PC-3 (cell line): ENCODE data around the gene ENOSF1. TPM values are rescaled to one million over a fixed set of nuclear protein-coding genes. Genes with fewer than 3 reads are reported as not detected.
A peak's percentile ranks its signal among the peaks of the same experiment; 100 is the strongest.

Experiments used
- ATAC-seq: fragments of 200-7000 bp; cut with Tn5 transposase; 2 replicates; pipeline ENCODE4 v1.9.1; 2020; ENCODE audit warnings: mild to moderate bottlenecking, moderate library complexity
- BruUV-seq: library from RNA; stranded (reverse); fragments of 400-500 nt; replicated peaks from 2 replicates; lab custom pipeline; 2021; lab: Mats Ljungman, UMichigan
- CTCF ChIA-PET: fragments of 300-600 bp; sonication (Branson Sonifier 250); formaldehyde crosslinking; loops from one replicate; lab custom pipeline; 2022; ENCODE audit warnings: antibody characterized with exemption; lab: Charles Lee
- POLR2A ChIA-PET: fragments of 300-600 bp; sonication (Branson Sonifier 250); formaldehyde crosslinking; loops from one replicate; lab custom pipeline; 2022; ENCODE audit warnings: antibody characterized with exemption; ENCODE audit not compliant: unreplicated experiment; lab: Charles Lee
- DNase-seq: peaks from one replicate; pipeline ENCODE4 v3.0.0-alpha.2; 2015
- H2AFZ ChIP-seq: fragments of 300-600 bp; sonication (generic); 2 replicates; pipeline ENCODE4 v1.6.0; 2016; ENCODE audit warnings: antibody characterized with exemption, low read length
- H3F3A ChIP-seq: fragments of 300-600 bp; sonication (generic); one replicate; pipeline ENCODE4 v1.6.0; 2017; ENCODE audit warnings: antibody characterized with exemption, low read length, control low read depth, mild to moderate bottlenecking; ENCODE audit not compliant: unreplicated experiment
- H3K27ac ChIP-seq: fragments of 300-600 bp; sonication (generic); 2 replicates; pipeline ENCODE4 v1.5.1; 2016; ENCODE audit warnings: mild to moderate bottlenecking, low read length
- H3K27me3 ChIP-seq: fragments of 300-600 bp; sonication (generic); 2 replicates; pipeline ENCODE4 v1.6.1; 2016; ENCODE audit warnings: low read length, mixed read lengths
- H3K36me3 ChIP-seq: fragments of 300-600 bp; sonication (generic); 2 replicates; pipeline ENCODE4 v1.6.1; 2016; ENCODE audit warnings: low read depth, mixed run types, low read length, mixed read lengths
- H3K4me1 ChIP-seq: fragments of 300-600 bp; sonication (generic); 2 replicates; pipeline ENCODE4 v1.5.1; 2016; ENCODE audit warnings: low read length; ENCODE audit not compliant: insufficient read depth
- H3K4me2 ChIP-seq: fragments of 300-600 bp; sonication (generic); 2 replicates; pipeline ENCODE4 v1.6.0; 2016; ENCODE audit warnings: low read length
- H3K4me3 ChIP-seq: fragments of 300-600 bp; sonication (generic); 2 replicates; pipeline ENCODE4 v1.5.1; 2016; ENCODE audit warnings: mild to moderate bottlenecking, low read length, mixed read lengths
- H3K79me2 ChIP-seq: fragments of 300-600 bp; sonication (generic); 2 replicates; pipeline ENCODE4 v1.6.1; 2017; ENCODE audit warnings: low read length, mixed read lengths
- H3K9ac ChIP-seq: fragments of 300-600 bp; sonication (generic); 2 replicates; pipeline ENCODE4 v1.6.0; 2016; ENCODE audit warnings: mild to moderate bottlenecking, low read length
- H3K9me2 ChIP-seq: fragments of 300-600 bp; sonication (generic); replicated peaks from 2 replicates; pipeline ENCODE4 v1.6.1; 2016; ENCODE audit warnings: mixed run types, low read length, mixed read lengths
- H3K9me3 ChIP-seq: fragments of 300-600 bp; sonication (generic); 2 replicates; pipeline ENCODE4 v1.6.1; 2016; ENCODE audit warnings: low read length, mixed read lengths
- H4K20me1 ChIP-seq: fragments of 300-600 bp; sonication (generic); 2 replicates; pipeline ENCODE4 v1.6.1; 2016; ENCODE audit warnings: low read length, mixed read lengths
- CTCF ChIP-seq: fragments of 300-600 bp; sonication (generic); conservative IDR thresholded peaks from 2 replicates; pipeline ENCODE4 v1.5.1; 2017; ENCODE audit warnings: antibody characterized with exemption, low read depth, mild to moderate bottlenecking, low read length
- EZH2 ChIP-seq: fragments of 300-600 bp; sonication (generic); IDR thresholded peaks from one replicate; pipeline ENCODE4 v1.6.1; 2017; ENCODE audit warnings: antibody characterized with exemption, mild to moderate bottlenecking, low read length; ENCODE audit not compliant: unreplicated experiment
- EZH2phosphoT487 ChIP-seq: fragments of 300-600 bp; sonication (generic); IDR thresholded peaks from 2 replicates; pipeline ENCODE4 v1.6.1; 2018; ENCODE audit warnings: mild to moderate bottlenecking, antibody characterized with exemption, low read length, borderline replicate concordance
- intact Hi-C: fragments of 100-400 bp; cut with micrococcal nuclease; formaldehyde crosslinking; loops from 2 replicates; pipeline ENCODE4 v1.9.0; 2023
- total RNA-seq: library from RNA; depleted of rRNA; stranded (reverse); fragments of >200 nt; gene quantifications from 2 replicates; pipeline ENCODE4 v1.2.3, GENCODE V29; 2014

ENOSF1 gene
- total RNA-seq, 1 experiment from 2014 or later: 44.2 TPM

GRCh38 chr18:688323-688722 lies 24.1 kb downstream of the ENOSF1 start:
- H3K27ac ChIP-seq: no peak overlapping the region
- TF ChIP-seq EZH2phosphoT487 (no peak), CTCF (no peak), EZH2 (no peak)
- no peaks in the 10 kb centered on the region for H3K9me2 ChIP-seq
- H3K4me3 ChIP-seq: no peak overlapping the region
- ATAC-seq (no peak), DNase-seq (no peak)
- intact Hi-C loops: no loop called here
- BruUV-seq: no TSS peak
- ChIA-PET POLR2A (no interaction called here), CTCF (no interaction called here)
- peaks cover 7% of the 10 kb centered on the region; the same call in 1 of the 2 replicates for H3K36me3 ChIP-seq
- no peaks in the 10 kb centered on the region for H4K20me1 ChIP-seq
- H3K4me2 ChIP-seq: no peak overlapping the region
- H3K9ac ChIP-seq: no peak overlapping the region
- H3K79me2 ChIP-seq: no peaks in the 10 kb centered on the region
- H3K27me3 ChIP-seq: no peaks in the 10 kb centered on the region
- H2AFZ ChIP-seq: no peak overlapping the region
- H3F3A ChIP-seq: no peaks in the 10 kb centered on the region
- no peaks in the 10 kb centered on the region for H3K9me3 ChIP-seq
- H3K4me1 ChIP-seq: peaks cover 5% of the 10 kb centered on the region; the same call in 1 of the 2 replicates

- H3K4me1 ChIP-seq: peaks cover 5% of the 10 kb centered on the region; the same call in 1 of the 2 replicates
- CTCF ChIA-PET: no interaction called here
- intact Hi-C loops: no loop called here
Observed at GRCh38 chr18:686339-687111, 25.9 kb downstream of the ENOSF1 start.

More at GRCh38 chr18:686339-687111, 25.9 kb downstream of the ENOSF1 start:
- BruUV-seq: no TSS peak
- H3K9ac ChIP-seq: no peak overlapping the region
- H2AFZ ChIP-seq: no peak overlapping the region
- no peaks in the 10 kb centered on the region for H3K9me2 ChIP-seq
- H4K20me1 ChIP-seq: no peaks in the 10 kb centered on the region
- H3K4me3 ChIP-seq: no peak overlapping the region
- H3F3A ChIP-seq: no peaks in the 10 kb centered on the region
- H3K36me3 ChIP-seq: peaks cover 6% of the 10 kb centered on the region; the same call in 1 of the 2 replicates
- DNase-seq (no peak), ATAC-seq (peak; percentile 39)
- TF ChIP-seq EZH2: no peak
- no peak for TF ChIP-seq EZH2phosphoT487
- no peak for TF ChIP-seq CTCF
- POLR2A ChIA-PET: no interaction called here
- H3K9me3 ChIP-seq: no peaks in the 10 kb centered on the region
- H3K27ac ChIP-seq: no peak overlapping the region
- H3K4me2 ChIP-seq: no peak overlapping the region
- no peaks in the 10 kb centered on the region for H3K79me2 ChIP-seq
- H3K27me3 ChIP-seq: no peaks in the 10 kb centered on the region
